Cerebellar cortex (tissue), 1 donor: ENCODE results near the gene NHLRC4.
"Not testable (repeated sequence)": the region's sequence is repeated elsewhere in the genome, so short reads cannot be mapped to it uniquely, and the experiment has no call there.

ENCODE experiments used
- DNase-seq: peaks from one replicate; pipeline ENCODE4 v3.0.0-alpha.2; 2015; ENCODE audit warnings: low spot score

NHLRC4 gene

GRCh38 chr16:597655-598054 lies 30.9 kb downstream of the NHLRC4 start:
- not testable (repeated sequence) for DNase-seq

- DNase-seq = peak; percentile 49
Observed at GRCh38 chr16:598823-599739, 32.3 kb downstream of the NHLRC4 start.

DNA sequence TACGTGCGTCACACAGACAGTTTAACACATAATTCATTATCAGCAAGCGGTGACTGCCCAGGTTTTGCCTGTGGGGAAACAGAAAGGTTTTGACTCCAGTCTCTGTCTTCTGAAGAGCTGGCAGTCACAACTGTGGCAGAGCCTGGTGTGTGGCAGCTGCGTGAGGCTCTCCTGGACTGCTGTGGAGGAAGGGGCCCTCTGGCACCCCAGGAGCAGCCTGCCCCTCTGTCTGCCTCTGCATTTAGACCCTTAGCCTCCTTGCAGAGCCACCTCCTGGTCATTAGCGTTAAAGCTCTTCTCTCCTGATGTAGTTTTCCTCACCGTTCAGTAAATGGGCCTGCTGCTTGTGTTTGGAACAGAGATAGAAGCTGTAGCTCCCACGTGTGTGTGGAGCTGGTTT lies 34.0 kb downstream of the NHLRC4 start:
- peak; percentile 73 for DNase-seq

- no peak for DNase-seq
Observed at GRCh38 chr16:603933-604332, 37.1 kb downstream of the NHLRC4 start.

- peak; percentile 46 for DNase-seq
Observed at GRCh38 chr16:606656-607307, 40.0 kb downstream of the NHLRC4 start.

GRCh38 chr16:608019-608418 lies 41.2 kb downstream of the NHLRC4 start:
- DNase-seq = no peak

DNA sequence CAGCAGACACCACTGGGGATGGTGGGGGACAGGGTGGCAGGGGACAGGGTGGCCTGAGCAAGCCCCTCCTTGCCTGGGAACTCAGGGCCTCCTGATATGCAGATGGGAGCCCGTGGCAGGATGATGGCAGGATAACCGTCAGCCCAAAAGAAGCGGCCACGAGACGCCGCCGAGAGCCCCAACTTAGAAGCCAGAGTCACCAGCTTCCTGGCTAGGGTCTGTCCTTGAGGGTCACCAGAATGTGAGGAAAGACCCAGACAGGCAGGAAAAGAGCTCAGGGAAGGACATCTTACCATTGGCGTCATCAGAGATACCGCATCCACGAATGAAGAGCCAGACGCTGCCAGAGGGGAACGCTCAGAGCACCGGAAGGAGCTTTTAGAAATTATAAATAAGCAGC lies 42.5 kb downstream of the NHLRC4 start:
- no peak for DNase-seq

DNA sequence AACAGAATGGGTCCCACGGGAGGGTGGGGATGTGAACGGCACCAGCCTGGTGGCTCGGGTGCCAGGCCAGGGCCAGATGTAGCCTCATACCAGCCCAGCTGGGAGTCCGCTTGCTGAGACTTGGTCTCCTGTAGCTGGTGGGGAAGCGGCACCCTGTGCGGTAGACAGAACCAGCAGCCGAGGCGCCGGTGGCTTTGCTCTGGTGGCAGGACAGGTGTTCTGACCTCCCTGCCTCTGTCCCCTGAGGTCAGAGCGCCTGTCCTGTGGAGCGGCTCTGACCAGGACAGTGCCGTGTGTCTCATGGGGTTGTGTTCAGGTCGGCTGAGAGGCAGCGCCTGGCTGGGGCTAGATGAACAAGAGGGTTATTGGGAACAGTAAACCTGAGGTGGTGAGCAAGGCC lies 43.2 kb downstream of the NHLRC4 start:
- no peak for DNase-seq

- peak; percentile 69 for DNase-seq
Observed at GRCh38 chr16:610513-611381, 43.9 kb downstream of the NHLRC4 start.

GRCh38 chr16:615122-615521 lies 48.3 kb downstream of the NHLRC4 start:
- no peak for DNase-seq

GRCh38 chr16:616733-617586 lies 50.2 kb downstream of the NHLRC4 start:
- DNase-seq = no peak

GRCh38 chr16:617855-618254 lies 51.0 kb downstream of the NHLRC4 start:
- DNase-seq = no peak
